ENCODE data around the gene ITPA.

GRCh38 chr20:3229158-3229557 is 19.9 kb downstream of the ITPA start:
- TF ChIP-seq CTCF (conservative IDR thresholded peaks at IDR 0.05; ENCODE audit: low read depth, low read length) (no peak), MXI1 (IDR thresholded peaks at IDR 0.05; ENCODE audit: borderline replicate concordance, low read depth, low read length) (no peak), MAZ (IDR thresholded peaks at IDR 0.05; ENCODE audit: borderline replicate concordance, low read depth, low read length) (no peak), NFE2L2 (IDR thresholded peaks at IDR 0.05; ENCODE audit: low read depth, low read length) (no peak), MAFK (IDR thresholded peaks at IDR 0.05; ENCODE audit: low read depth, low read length) (no peak), SMC3 (IDR thresholded peaks at IDR 0.05; ENCODE audit: low read depth, low read length) (no peak), RAD21 (IDR thresholded peaks at IDR 0.05; ENCODE audit: low read length) (no peak), CEBPB (IDR thresholded peaks at IDR 0.05; ENCODE audit: low read depth, low read length) (no peak)

Measured in IMR-90 (cell line).